SIG-M5 treated with dmso at 0.1 percent for 504 hours (cell line): Measurements from ENCODE around the gene TMEM255B.

ENCODE experiments used
- DNase-seq: peaks from one replicate; lab custom pipeline; 2025; ENCODE audit not compliant: unreplicated experiment; lab: John Stamatoyannopoulos, UW

Gene TMEM255B

GRCh38 chr13:113801289-113801961 is 42.4 kb downstream of the TMEM255B start:
- DNase-seq = no peak

GRCh38 chr13:113802090-113802531 is 43.1 kb downstream of the TMEM255B start:
- DNase-seq = no peak

GRCh38 chr13:113802761-113803160 is 43.7 kb downstream of the TMEM255B start:
- DNase-seq = no peak

GRCh38 chr13:113803409-113804016 is 44.5 kb downstream of the TMEM255B start:
- DNase-seq = no peak

GRCh38 chr13:113804017-113804702 is 45.1 kb downstream of the TMEM255B start:
- no peak for DNase-seq

- no peak for DNase-seq
Observed at GRCh38 chr13:113804703-113805430, 45.8 kb downstream of the TMEM255B start.

GRCh38 chr13:113805431-113806103 is 46.5 kb downstream of the TMEM255B start:
- no peak for DNase-seq

- no peak for DNase-seq
Observed at GRCh38 chr13:113806104-113806471, 47.1 kb downstream of the TMEM255B start.

- DNase-seq = no peak
Observed at GRCh38 chr13:113806526-113806925, 47.5 kb downstream of the TMEM255B start.

GRCh38 chr13:113808058-113808834 is 49.2 kb downstream of the TMEM255B start:
- DNase-seq = no peak

GRCh38 chr13:113809934-113810333 is 50.9 kb downstream of the TMEM255B start:
- no peak for DNase-seq

GRCh38 chr13:113810640-113811039 is 51.6 kb downstream of the TMEM255B start:
- no peak for DNase-seq

- DNase-seq = no peak
Observed at GRCh38 chr13:113811081-113811928, 52.3 kb downstream of the TMEM255B start.

- DNase-seq = no peak
Observed at GRCh38 chr13:113812178-113813040, 53.4 kb downstream of the TMEM255B start.

GRCh38 chr13:113813070-113813748 is 54.2 kb downstream of the TMEM255B start:
- DNase-seq = no peak

- DNase-seq = no peak
Observed at GRCh38 chr13:113813749-113814434, 54.9 kb downstream of the TMEM255B start.

- no peak for DNase-seq
Observed at GRCh38 chr13:113814435-113814821, 55.4 kb downstream of the TMEM255B start.
